Putamen (tissue), 1 donor: ENCODE data around the gene SMC6.

Experiments used
- DNase-seq: peaks from one replicate; pipeline ENCODE4 v3.0.0-alpha.2; 2016; ENCODE audit warnings: low spot score

The SMC6 gene

DNA sequence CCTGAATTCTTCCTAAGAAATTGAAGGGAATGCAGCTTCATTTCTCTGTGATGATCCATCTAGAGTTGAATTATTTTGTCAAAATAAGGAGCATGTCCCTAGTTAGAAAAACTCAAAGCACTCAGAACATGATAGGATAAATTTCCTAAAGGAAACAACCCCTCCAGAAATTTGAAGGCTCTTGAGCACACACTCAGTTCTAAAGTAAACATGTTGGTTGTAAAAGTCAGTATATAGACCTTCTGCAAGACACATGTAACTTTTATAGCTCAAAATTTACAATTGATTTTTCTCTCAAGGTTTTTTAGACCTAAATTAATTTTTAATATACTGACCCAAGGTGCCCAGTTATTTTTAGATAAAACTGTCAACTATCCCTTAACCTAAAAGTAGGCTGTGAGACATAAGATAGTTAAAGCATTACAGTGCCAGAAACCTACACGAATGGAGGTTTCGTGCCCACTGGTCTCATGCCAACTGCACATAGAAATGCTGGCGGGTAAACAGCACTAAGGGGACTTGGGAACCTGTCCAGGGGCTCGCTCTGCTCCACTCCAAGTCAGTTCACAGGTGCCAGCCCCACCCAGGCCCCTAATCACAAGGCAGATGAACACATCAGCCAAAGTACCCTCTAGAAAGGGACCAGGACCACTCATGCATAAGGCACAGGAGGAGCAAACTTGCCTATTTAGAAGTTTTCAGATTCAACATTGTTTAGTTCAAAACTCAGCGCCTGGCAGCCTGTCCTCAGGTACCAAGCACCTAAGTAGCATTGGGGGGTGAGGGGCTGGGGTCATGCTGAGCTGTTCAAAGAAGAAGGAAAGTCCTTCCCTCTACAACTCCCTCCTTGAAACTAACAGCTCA is 106.5 kb downstream of the SMC6 start:
- DNase-seq: no peak

DNA sequence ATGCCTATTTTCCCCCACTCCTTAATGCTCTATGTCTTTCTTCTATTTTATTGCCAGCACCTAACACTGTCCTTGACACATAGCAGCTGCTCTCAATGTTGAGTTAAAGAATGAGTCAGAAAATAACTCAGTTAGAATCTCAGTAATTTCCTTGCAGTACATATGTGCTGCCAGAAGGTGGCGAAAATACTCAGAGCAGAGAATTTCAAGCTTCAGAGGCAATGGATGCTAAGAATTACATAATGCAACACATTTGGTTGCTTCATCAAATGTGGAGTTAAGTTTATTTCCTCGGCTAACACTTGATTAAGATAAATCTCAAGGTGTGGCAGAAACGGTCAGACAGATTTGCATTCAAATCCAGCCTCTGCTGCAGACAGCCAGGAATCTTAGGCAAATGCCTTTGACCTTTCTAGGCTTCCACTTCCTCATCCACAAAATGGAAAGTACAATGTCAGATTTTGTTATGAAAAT is 107.5 kb downstream of the SMC6 start:
- peak; percentile 64 for DNase-seq

DNA sequence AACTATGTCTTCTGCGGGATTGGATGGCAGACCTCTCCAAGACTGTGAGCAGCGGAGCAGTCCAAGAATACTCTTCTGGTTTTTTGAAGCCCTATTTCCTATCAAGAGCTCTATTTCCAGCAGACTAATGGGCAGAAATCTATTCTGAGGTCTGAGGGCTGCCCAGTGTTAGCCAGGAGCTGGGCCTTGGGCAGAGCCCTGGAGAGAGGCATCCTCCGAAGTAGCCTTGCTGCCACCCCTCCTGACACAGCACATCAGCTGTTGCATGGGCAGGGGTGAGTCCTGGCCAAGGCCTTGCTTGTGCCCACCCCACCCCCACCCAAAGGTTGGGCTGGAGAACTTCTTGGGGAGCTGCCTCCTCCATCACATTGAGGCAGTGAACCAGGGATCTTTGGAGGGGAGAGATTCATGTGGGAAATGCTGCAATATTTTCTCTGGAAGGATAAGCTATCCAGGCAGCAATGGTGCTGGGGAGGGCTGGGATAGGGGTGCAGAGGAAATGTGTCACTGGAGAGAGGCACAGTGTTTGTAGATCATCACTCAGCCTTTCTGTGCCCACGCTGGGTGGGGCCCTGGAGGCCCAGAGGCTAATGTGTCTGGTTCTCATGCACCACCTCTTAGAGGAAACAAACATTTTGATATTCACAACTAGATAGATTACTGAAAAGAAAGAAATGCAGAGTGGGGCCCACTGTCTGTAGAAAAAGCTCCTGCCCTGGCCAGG is 108.5 kb downstream of the SMC6 start:
- DNase-seq: no peak

DNA sequence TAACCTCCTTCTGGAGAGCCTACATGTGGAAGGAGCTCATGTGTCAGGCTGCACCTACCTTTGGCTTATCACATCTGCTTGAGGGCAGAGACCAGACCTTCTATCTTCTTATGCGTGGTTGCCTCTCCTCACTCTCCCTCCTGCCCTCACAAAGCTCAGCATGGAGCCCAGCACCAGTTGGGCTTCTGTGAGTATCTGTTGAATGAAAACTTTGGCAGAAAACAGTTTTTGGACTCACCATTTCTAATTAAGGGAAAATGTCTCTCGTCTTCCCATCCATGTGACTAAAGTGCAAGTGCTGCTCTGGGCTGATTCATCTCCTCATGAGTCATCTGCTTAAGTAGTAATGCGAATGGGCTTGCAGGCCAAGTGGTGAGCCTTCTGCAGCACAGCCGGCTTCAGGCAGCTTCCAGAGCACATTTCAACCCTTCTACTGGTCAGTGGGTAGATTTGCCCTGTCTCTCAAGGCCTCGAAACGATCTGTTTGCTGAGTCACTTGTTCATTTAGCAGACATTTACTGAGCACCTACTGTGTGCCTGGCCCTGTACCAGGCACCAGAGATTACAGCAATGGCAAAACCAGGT is 110.5 kb downstream of the SMC6 start:
- DNase-seq: peak; percentile 12

DNA sequence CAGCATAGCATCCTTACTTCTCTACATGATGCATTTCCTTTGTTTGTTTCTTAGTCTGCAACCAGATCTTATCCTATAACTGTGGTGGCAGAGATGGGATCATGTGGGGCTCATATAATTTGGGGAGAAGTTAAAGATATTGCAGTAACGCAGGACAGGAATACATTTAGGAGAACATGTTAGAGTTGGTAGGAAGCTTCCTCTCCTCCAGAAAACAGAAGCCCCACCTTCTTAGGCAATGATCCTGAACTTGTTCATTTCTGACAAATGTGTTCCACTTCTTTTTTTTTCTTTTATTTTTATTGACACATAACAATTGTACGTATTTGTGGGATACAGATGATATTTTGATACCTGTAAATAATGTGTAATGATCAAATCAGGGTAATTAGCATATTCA is 113.2 kb downstream of the SMC6 start:
- DNase-seq: no peak

DNA sequence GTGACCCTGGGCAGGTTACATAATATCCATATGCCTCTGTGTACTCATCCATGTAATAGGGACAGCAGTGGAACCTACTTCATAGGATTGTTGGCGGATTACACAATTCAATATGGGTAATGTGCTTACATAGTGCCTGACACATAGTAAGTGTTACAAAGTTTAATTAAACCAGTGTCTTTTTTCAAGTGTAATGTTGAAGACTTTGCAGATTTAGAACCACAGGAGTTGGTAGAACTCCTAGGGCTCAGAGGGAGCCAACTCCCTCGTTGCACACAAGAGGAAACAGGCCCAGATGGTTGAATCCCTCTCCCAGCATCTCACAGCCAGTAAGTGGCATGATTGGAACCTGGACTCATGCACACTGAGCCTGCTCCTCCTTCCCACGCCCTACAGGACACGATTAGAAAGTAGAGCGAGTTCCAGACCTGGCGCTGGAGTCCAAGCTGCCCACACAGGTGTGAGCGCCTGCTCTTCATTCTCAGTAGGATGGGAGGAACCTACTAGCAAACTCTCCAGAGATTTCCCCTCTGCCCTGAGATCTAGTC is 115.3 kb downstream of the SMC6 start:
- DNase-seq: no peak

DNA sequence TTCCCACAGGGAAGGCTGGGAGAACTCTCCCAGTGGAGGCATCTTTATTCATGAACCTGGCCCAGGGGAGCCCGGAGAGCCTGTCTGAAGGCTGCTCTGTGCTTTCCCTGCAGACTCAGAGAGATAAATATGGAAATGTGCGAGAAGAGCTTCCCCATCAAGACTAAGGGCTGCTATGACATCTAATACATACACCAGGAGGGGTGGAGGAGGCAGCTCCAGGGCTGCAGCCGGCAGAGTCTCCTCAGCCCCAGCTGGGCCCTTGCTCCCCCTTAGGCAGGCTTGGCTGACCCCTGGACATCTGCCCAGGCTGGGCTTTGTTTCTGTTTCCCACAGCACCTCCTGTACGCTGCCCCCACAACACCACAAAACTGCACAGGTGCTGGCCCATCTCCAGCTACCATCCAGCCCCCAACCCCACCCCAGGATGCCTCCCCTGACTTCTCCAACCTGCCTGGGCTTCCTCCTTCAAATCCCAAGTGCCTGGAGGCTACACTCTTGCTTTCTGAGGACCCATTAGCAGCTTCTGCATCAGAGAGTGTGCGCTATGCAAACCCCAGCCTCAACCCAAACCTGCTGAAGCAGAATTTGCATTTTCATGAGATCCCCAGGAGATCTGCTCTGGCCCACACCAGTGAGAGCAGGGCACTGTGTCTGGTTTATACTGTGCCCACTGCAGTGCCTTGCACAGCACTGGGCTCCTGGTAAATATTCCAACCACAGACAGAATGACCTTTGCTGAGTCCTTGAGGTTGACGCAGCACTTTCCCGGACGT is 116.3 kb downstream of the SMC6 start:
- DNase-seq: no peak

- no peak for DNase-seq
Observed at GRCh38 chr2:17636257-17636656, 117.4 kb downstream of the SMC6 start.

GRCh38 chr2:17634997-17635396 is 118.6 kb downstream of the SMC6 start:
- peak; percentile 16 for DNase-seq

DNA sequence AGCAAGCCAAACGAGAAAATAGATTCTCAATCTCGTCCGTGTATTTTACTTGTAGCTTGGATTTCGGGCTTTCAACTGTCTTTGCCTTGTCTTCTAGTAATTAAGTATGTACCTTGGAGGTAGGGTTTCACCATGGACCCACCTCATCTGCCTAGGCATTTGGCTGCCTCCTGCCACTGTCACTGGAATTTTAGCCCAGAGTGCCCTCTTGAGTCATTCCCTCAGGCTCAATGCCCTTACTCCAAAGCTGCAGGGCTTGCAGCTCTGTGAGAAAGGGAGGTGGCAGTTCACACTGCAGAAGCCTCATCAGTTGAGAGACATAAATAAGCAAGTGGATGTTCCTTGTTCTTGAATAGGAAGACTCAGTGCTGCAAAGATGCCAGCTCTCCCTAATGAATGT is 123.5 kb downstream of the SMC6 start:
- no peak for DNase-seq

- peak; percentile 34 for DNase-seq
Observed at GRCh38 chr2:17628349-17629261, 125.0 kb downstream of the SMC6 start.

DNA sequence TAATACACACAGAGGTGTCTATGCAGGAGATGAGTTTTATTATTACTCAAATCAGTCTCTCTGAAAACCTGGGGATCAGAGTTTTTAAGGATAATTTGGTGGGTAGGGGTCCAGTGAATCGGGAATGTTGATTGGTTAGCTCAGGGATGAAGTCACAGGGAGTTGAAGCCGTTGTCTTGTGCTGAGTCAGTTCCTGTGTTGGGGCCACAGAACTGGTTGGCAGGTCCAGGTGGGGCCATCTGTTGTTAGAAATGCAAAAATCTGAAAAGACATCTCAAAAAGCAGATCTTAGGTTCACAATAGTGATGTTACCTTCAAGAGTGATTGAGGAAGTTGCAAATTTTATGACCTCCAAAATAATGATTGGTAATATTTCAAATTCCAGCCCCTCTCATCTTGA is 126.2 kb downstream of the SMC6 start:
- DNase-seq: no peak

DNA sequence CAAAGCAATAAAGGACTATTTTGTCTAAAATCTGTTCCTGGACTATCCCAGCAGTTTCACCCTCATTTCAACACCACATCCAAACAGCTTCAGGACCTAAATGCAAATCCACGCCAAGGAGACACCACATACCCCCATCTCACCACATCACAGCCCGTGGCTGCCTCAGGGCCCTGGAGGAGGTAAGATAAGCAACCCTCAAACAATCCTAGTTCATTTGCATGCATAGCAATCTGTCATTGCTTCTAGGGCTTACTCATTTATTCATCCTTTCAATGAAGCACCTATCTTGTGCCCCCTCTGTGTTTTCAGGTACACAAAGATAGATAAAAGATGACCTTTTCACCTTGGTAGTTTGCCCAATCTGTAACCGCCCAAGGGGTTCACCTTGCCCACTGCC is 126.6 kb downstream of the SMC6 start:
- no peak for DNase-seq

GRCh38 chr2:17625446-17625845 is 128.2 kb downstream of the SMC6 start:
- peak; percentile 89 for DNase-seq

GRCh38 chr2:17621781-17622180 is 131.8 kb downstream of the SMC6 start:
- no peak for DNase-seq

GRCh38 chr2:17620841-17621240 is 132.8 kb downstream of the SMC6 start:
- no peak for DNase-seq

- peak; percentile 36 for DNase-seq
Observed at GRCh38 chr2:17620280-17620679, 133.3 kb downstream of the SMC6 start.

DNA sequence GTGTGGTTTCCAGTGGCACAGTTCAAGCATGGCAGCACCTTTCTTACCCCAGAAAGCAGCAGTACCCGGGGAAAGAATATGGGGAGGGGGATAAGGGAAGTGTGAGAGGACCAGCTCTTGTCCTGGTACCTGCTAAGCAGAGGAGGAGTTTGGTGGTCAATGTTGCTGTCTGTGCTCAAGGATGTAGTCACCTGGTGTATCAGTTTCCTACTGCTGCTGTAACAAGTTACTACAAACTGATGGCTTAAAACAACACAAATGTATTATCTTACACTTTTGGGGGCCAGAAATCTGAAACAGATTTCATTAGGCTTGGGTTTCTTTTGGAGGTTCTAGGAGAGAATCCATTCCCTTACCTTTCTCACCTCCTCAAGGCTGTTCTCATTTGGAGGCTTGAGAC is 135.7 kb downstream of the SMC6 start:
- DNase-seq: no peak

- DNase-seq: no peak
Observed at GRCh38 chr2:17617516-17617915, 136.1 kb downstream of the SMC6 start.

- DNase-seq: no peak
Observed at GRCh38 chr2:17616405-17616804, 137.2 kb downstream of the SMC6 start.
